Measurements from ENCODE around the gene NIBAN1.

Gene NIBAN1

GRCh38 chr1:184994301-184994700, 20.0 kb upstream of the NIBAN1 start:
- H3K79me2 ChIP-seq (ENCODE audit: insufficient read depth, low read length) = no peaks in the 10 kb centered on the region
- TF ChIP-seq CTCF (IDR thresholded peaks at IDR 0.05; ENCODE audit: insufficient read depth, low read length, poor library complexity, severe bottlenecking) (no peak), EZH2phosphoT487 (conservative IDR thresholded peaks at IDR 0.05; ENCODE audit: low read length) (no peak)

GRCh38 chr1:184992271-184992670, 18.0 kb upstream of the NIBAN1 start:
- Histone ChIP-seq H3K79me2 (ENCODE audit: insufficient read depth, low read length) (no peaks in the 10 kb centered on the region), H3K4me2 (ENCODE audit: low read depth, low read length, poor library complexity, severe bottlenecking) (no peak overlapping the region), H3K9ac (ENCODE audit: low read length) (no peak overlapping the region), H3K36me3 (ENCODE audit: low read length) (no peaks in the 10 kb centered on the region), H3K9me3 (ENCODE audit: insufficient read depth, low read length) (no peaks in the 10 kb centered on the region), H3K27me3 (ENCODE audit: low read length) (peaks cover 4% of the 10 kb centered on the region; the same call in 1 of the 2 replicates), H3K9me2 (replicated peaks; ENCODE audit: insufficient read depth, low read length) (no peaks in the 10 kb centered on the region), H2AFZ (ENCODE audit: low read depth, low read length, severe bottlenecking) (no peak overlapping the region), H4K20me1 (ENCODE audit: low read depth, low read length) (no peaks in the 10 kb centered on the region), H3K27ac (ENCODE audit: low read depth, low read length) (no peak overlapping the region), H3K4me3 (ENCODE audit: insufficient read depth, low read length, poor library complexity, severe bottlenecking) (no peak overlapping the region), H3F3A (ENCODE audit: insufficient read depth) (no peaks in the 10 kb centered on the region)
- TF ChIP-seq CTCF (IDR thresholded peaks at IDR 0.05; ENCODE audit: insufficient read depth, low read length, poor library complexity, severe bottlenecking) = no peak
- TF ChIP-seq EZH2phosphoT487 (conservative IDR thresholded peaks at IDR 0.05; ENCODE audit: low read length) = no peak

More at GRCh38 chr1:184994301-184994700, 20.0 kb upstream of the NIBAN1 start:
- Histone ChIP-seq H3K9me3 (ENCODE audit: insufficient read depth, low read length) (no peaks in the 10 kb centered on the region), H3F3A (ENCODE audit: insufficient read depth) (no peaks in the 10 kb centered on the region), H2AFZ (ENCODE audit: low read depth, low read length, severe bottlenecking) (no peak overlapping the region), H3K27ac (ENCODE audit: low read depth, low read length) (no peak overlapping the region), H3K4me2 (ENCODE audit: low read depth, low read length, poor library complexity, severe bottlenecking) (no peak overlapping the region), H3K9me2 (replicated peaks; ENCODE audit: insufficient read depth, low read length) (no peaks in the 10 kb centered on the region), H3K9ac (ENCODE audit: low read length) (no peak overlapping the region), H4K20me1 (ENCODE audit: low read depth, low read length) (no peaks in the 10 kb centered on the region), H3K27me3 (ENCODE audit: low read length) (peaks cover 4% of the 10 kb centered on the region; the same call in 1 of the 2 replicates), H3K4me3 (ENCODE audit: insufficient read depth, low read length, poor library complexity, severe bottlenecking) (no peak overlapping the region), H3K36me3 (ENCODE audit: low read length) (no peaks in the 10 kb centered on the region)

GRCh38 chr1:184990204-184990603, 15.9 kb upstream of the NIBAN1 start:
- no peaks in the 10 kb centered on the region for H3K36me3 ChIP-seq (ENCODE audit: low read length)
- no peaks in the 10 kb centered on the region for H3F3A ChIP-seq (ENCODE audit: insufficient read depth)
- H3K9me3 ChIP-seq (ENCODE audit: insufficient read depth, low read length) = no peaks in the 10 kb centered on the region
- no peak for TF ChIP-seq CTCF (IDR thresholded peaks at IDR 0.05; ENCODE audit: insufficient read depth, low read length, poor library complexity, severe bottlenecking)
- no peak for TF ChIP-seq EZH2phosphoT487 (conservative IDR thresholded peaks at IDR 0.05; ENCODE audit: low read length)
- no peaks in the 10 kb centered on the region for H3K9me2 ChIP-seq (replicated peaks; ENCODE audit: insufficient read depth, low read length)
- no peak overlapping the region for H3K4me3 ChIP-seq (ENCODE audit: insufficient read depth, low read length, poor library complexity, severe bottlenecking)
- peaks cover 4% of the 10 kb centered on the region; the same call in 1 of the 2 replicates for H3K27me3 ChIP-seq (ENCODE audit: low read length)
- no peak overlapping the region for H3K27ac ChIP-seq (ENCODE audit: low read depth, low read length)
- H3K79me2 ChIP-seq (ENCODE audit: insufficient read depth, low read length) = no peaks in the 10 kb centered on the region
- H4K20me1 ChIP-seq (ENCODE audit: low read depth, low read length) = no peaks in the 10 kb centered on the region
- H3K9ac ChIP-seq (ENCODE audit: low read length) = no peak overlapping the region
- H3K4me2 ChIP-seq (ENCODE audit: low read depth, low read length, poor library complexity, severe bottlenecking) = no peak overlapping the region
- no peak overlapping the region for H2AFZ ChIP-seq (ENCODE audit: low read depth, low read length, severe bottlenecking)

Data from SU-DHL-6 (cell line).